Mesodermal cell (in vitro differentiated cells): ENCODE results near the gene AVPR1B.
"Not testable (repeated sequence)": the region's sequence is repeated elsewhere in the genome, so short reads cannot be mapped to it uniquely, and the experiment has no call there.

Experiments
- H3K27ac ChIP-seq: 2 replicates; pipeline ENCODE4 v1.7.0; 2013; ENCODE audit warnings: mild to moderate bottlenecking, low read depth, low read length, moderate library complexity; ENCODE audit not compliant: severe bottlenecking
- H3K36me3 ChIP-seq: 2 replicates; pipeline ENCODE4 v1.7.1; 2013; ENCODE audit warnings: mild to moderate bottlenecking, low read length, moderate library complexity; ENCODE audit not compliant: control insufficient read depth, insufficient read depth
- H3K4me1 ChIP-seq: one replicate; pipeline ENCODE4 v1.7.1; 2013; ENCODE audit warnings: mild to moderate bottlenecking, low read length; ENCODE audit not compliant: insufficient read depth, control insufficient read depth, poor library complexity, severe bottlenecking
- H3K4me3 ChIP-seq: 2 replicates; pipeline ENCODE4 v1.7.0; 2013; ENCODE audit warnings: low read length, control low read depth, mild to moderate bottlenecking; ENCODE audit not compliant: insufficient read depth, poor library complexity, severe bottlenecking; ENCODE audit errors: extremely low read depth
- H3K9me3 ChIP-seq: 2 replicates; pipeline ENCODE4 v1.7.1; 2013; ENCODE audit warnings: mild to moderate bottlenecking, low read length, moderate library complexity; ENCODE audit not compliant: control insufficient read depth
- WGBS, 2 experiments: methylation state at CpG; one replicate each; pipeline ENCODE4 v1.1.5; 2013; ENCODE audit warnings: missing lambda C conversion rate in 2 of 2; ENCODE audit not compliant: insufficient coverage in 2 of 2; 5-methylcytosine and 5-hydroxymethylcytosine counted together

Gene AVPR1B

DNA sequence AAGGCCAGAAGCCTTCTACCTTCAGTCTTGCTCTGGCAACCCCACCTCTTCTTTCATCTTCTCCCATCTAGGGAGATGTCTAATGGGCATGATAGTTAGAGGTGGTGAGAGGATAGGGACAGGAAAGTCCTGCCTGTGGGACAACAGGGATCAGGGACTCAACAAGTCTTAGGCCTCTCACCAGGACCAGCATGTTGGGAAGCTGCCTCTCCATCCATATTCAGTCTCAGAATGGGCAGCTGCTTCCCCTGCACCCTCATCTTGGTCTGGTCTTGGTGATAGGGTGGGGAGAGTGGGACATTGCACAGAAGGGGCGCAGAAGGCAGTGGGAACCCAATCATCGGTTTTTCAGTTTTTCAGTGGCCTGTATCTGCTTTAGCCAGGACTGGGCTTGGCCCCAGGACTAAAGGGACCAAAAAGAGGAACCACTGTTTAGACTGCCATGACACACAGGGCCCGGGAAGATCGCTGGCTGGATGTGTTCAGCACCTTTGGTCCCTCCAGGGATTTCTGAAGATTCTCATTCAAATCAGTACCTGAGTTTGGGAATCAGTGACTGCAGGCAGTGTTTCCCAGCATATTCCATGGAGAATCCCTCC is 51.5 kb downstream of the AVPR1B start:
- 83 to 100% methylated on average over 3 to 4 of the region's 4 CpGs for WGBS, 2 experiments
- no peak overlapping the region for H3K4me3 ChIP-seq
- H3K4me1 ChIP-seq: no peaks in the 10 kb centered on the region
- no peaks in the 10 kb centered on the region for H3K36me3 ChIP-seq
- no peak overlapping the region for H3K27ac ChIP-seq
- H3K9me3 ChIP-seq: no peaks in the 10 kb centered on the region

DNA sequence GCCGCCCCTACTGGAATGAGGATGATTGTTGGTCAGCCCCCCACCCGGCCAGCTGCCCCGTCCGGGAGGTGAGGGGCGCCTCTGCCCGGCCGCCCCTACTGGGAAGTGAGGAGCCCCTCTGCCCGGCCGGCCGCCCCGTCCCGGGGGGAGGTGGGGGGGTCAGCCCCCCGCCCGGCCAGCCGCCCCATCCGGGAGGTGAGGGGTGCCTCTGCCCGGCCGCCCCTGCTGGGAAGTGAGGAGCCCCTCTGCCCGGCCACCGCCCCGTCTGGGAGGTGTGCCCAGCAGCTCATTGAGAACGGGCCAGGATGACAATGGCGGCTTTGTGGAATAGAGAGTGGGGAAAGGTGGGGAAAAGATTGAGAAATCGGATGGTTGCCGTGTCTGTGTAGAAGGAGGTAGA is 52.7 kb downstream of the AVPR1B start:
- not testable (repeated sequence) for H3K27ac ChIP-seq, H3K4me1 ChIP-seq, H3K9me3 ChIP-seq, H3K4me3 ChIP-seq, H3K36me3 ChIP-seq
- 99 to 100% methylated on average over 6 to 10 of the region's 25 CpGs for WGBS, 2 experiments

DNA sequence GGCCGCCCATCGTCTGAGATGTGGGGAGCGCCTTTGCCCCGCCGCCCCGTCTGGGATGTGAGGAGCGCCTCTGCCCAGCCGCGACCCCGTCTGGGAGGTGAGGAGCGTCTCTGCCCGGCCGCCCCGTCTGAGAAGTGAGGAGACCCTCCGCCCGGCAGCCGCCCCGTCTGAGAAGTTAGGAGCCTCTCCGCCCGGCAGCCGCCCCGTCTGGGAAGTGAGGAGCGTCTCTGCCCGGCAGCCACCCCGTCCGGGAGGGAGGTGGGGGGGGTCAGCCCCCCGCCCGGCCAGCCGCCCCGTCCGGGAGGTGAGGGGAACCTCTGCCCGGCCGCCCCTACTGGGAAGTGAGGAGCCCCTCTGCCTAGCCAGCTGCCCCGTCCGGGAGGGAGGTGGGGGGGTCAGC is 53.2 kb downstream of the AVPR1B start:
- WGBS, 2 experiments: 96% methylated on average over 16 of the region's 35 CpGs; no CpG with 5 or more reads in 1 of the 2 experiments

DNA sequence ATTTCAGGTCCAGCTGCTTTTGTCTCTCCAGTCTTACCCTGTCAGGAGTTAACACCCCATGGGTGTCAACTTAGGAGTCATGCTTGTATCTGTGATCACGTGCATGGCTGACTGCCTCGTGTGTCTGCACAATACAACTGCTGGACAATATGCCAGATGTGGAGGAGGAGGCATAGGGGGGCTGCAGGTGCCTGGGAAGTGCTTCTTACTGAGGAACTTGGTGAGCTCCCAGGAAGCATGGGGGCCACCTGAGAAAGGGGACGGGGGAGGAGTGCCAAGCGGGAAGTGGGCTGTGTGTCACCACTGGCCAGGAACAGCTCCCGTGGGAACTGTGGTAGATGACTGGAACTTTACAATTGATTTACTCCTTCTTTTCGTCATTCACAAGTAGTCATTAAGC is 54.7 kb downstream of the AVPR1B start:
- H3K4me3 ChIP-seq: no peak overlapping the region
- H3K4me1 ChIP-seq: no peaks in the 10 kb centered on the region
- no peaks in the 10 kb centered on the region for H3K9me3 ChIP-seq
- H3K27ac ChIP-seq: no peak overlapping the region
- H3K36me3 ChIP-seq: no peaks in the 10 kb centered on the region
- WGBS, 2 experiments: 94 to 95% methylated on average over 4 to 6 of the region's 6 CpGs

More for the DNA sequence above, 53.2 kb downstream of the AVPR1B start:
- H3K36me3 ChIP-seq, H3K9me3 ChIP-seq, H3K4me1 ChIP-seq, H3K27ac ChIP-seq, H3K4me3 ChIP-seq: not testable (repeated sequence)

DNA sequence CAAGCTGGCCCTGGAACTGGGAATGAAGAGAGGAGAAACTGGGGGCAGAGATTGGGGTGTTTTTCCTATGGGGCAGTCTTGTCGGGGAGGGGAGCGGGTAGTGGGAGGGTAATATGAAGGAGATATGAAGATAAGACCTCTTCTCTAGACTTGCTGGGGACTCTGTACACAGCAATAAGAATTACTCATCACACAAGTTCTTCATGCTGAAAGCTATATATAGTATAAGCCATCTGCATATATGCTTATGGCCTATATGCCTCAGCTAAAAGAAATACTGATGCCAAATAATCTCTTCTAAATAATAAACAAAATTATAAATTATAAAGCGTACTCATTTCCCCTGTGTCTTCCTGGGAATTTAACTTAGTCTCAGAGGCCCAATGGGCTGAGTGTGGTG is 56.3 kb downstream of the AVPR1B start:
- Histone ChIP-seq H3K4me1 (no peaks in the 10 kb centered on the region), H3K36me3 (no peaks in the 10 kb centered on the region), H3K9me3 (no peaks in the 10 kb centered on the region), H3K27ac (no peak overlapping the region), H3K4me3 (no peak overlapping the region)
- WGBS, 2 experiments: 100% methylated on average over 1 of the region's 3 CpGs; no CpG with 5 or more reads in 1 of the 2 experiments
